Retina (tissue), 1 donor: ENCODE data around the gene RAET1E.
"Not testable (repeated sequence)": the region's sequence is repeated elsewhere in the genome, so short reads cannot be mapped to it uniquely, and the experiment has no call there.

ENCODE experiments used
- DNase-seq: peaks from one replicate; pipeline ENCODE4 v3.0.0-alpha.2; 2016

The RAET1E gene

GRCh38 chr6:149888093-149888492 lies 9.8 kb downstream of the RAET1E start:
- no peak for DNase-seq

- DNase-seq, result no peak
Observed at GRCh38 chr6:149887343-149887742, 10.6 kb downstream of the RAET1E start.

GRCh38 chr6:149885888-149886287 lies 12.0 kb downstream of the RAET1E start:
- DNase-seq, result no peak

GRCh38 chr6:149884617-149885016 lies 13.3 kb downstream of the RAET1E start:
- no peak for DNase-seq

- DNase-seq, result no peak
Observed at GRCh38 chr6:149884215-149884614, 13.7 kb downstream of the RAET1E start.

- no peak for DNase-seq
Observed at GRCh38 chr6:149881860-149882259, 16.1 kb downstream of the RAET1E start.

- DNase-seq, result no peak
Observed at GRCh38 chr6:149881066-149881766, 16.7 kb downstream of the RAET1E start.

GRCh38 chr6:149877659-149878058 lies 20.3 kb downstream of the RAET1E start:
- DNase-seq, result no peak

- no peak for DNase-seq
Observed at GRCh38 chr6:149876241-149876933, 21.5 kb downstream of the RAET1E start.

GRCh38 chr6:149872233-149872632 lies 25.7 kb downstream of the RAET1E start:
- no peak for DNase-seq

GRCh38 chr6:149871182-149871581 lies 26.7 kb downstream of the RAET1E start:
- DNase-seq, result no peak

- no peak for DNase-seq
Observed at GRCh38 chr6:149869275-149869892, 28.5 kb downstream of the RAET1E start.

GRCh38 chr6:149867876-149868640 lies 29.9 kb downstream of the RAET1E start:
- DNase-seq, result no peak

GRCh38 chr6:149864578-149865535 lies 33.1 kb downstream of the RAET1E start:
- peak; percentile 70 for DNase-seq

- DNase-seq, result peak; percentile 89
Observed at GRCh38 chr6:149863698-149864577, 34.0 kb downstream of the RAET1E start, which contains the start of gene LRP11. LRP11 (minus strand) TSS chr6:149864359; CDS start chr6:149864020, 339 bp downstream.

GRCh38 chr6:149862922-149863697 lies 34.8 kb downstream of the RAET1E start:
- peak; percentile 84 for DNase-seq

GRCh38 chr6:149862424-149862738 lies 35.5 kb downstream of the RAET1E start:
- DNase-seq, result not testable (repeated sequence)

GRCh38 chr6:149861603-149862423 lies 36.1 kb downstream of the RAET1E start:
- DNase-seq, result no peak
